SK-N-SH treated with all-trans-retinoic acid at 6 μM for 48 hours (cell line): ENCODE data around the gene MLLT1.
A peak's percentile ranks its signal among the peaks of the same experiment; 100 is the strongest.

ENCODE experiments used
- ATAC-seq: fragments of 200-7000 bp; cut with Tn5 transposase; 3 replicates; pipeline ENCODE4 v1.9.1; 2020; ENCODE audit warnings: mild to moderate bottlenecking, moderate library complexity
- BACH2 ChIP-seq: fragments of 250-450 bp; sonication (Bioruptor Pico); IDR thresholded peaks from 2 replicates; pipeline ENCODE4 v1.9.0; 2021; ENCODE audit warnings: mild to moderate bottlenecking, borderline replicate concordance
- GLIS3 ChIP-seq: fragments of 250-450 bp; sonication (Bioruptor Pico); IDR thresholded peaks from 2 replicates; pipeline ENCODE4 v1.5.0; 2020; ENCODE audit warnings: mild to moderate bottlenecking, moderate library complexity
- ISL1 ChIP-seq: fragments of 250-450 bp; sonication (Bioruptor Pico); IDR thresholded peaks from 2 replicates; pipeline ENCODE4 v2.1.2; 2022; ENCODE audit warnings: mild to moderate bottlenecking, moderate library complexity
- OSR1 ChIP-seq: fragments of 250-450 bp; sonication (Bioruptor Pico); IDR thresholded peaks from 2 replicates; pipeline ENCODE4 v1.8.0; 2022; ENCODE audit warnings: moderate library complexity, mild to moderate bottlenecking, inconsistent platforms
- RARB ChIP-seq: fragments of 250-450 bp; sonication (Bioruptor Pico); IDR thresholded peaks from 2 replicates; pipeline ENCODE4 v1.8.0; 2021; ENCODE audit warnings: mild to moderate bottlenecking, moderate library complexity
- SNAI2 ChIP-seq: fragments of 250-450 bp; sonication (Bioruptor Pico); IDR thresholded peaks from 2 replicates; pipeline ENCODE4 v1.5.0; 2020; ENCODE audit warnings: mild to moderate bottlenecking, moderate library complexity
- TCF4 ChIP-seq: fragments of 250-450 bp; sonication (Bioruptor Pico); IDR thresholded peaks from 2 replicates; pipeline ENCODE4 v1.8.0; 2021; ENCODE audit warnings: mild to moderate bottlenecking, moderate library complexity, borderline replicate concordance
- TOX ChIP-seq: fragments of 250-450 bp; sonication (Bioruptor Pico); IDR thresholded peaks from 2 replicates; pipeline ENCODE4 v1.8.0; 2021; ENCODE audit warnings: mild to moderate bottlenecking, moderate library complexity, borderline replicate concordance
- ZC3H10 ChIP-seq: fragments of 250-450 bp; sonication (Bioruptor Pico); IDR thresholded peaks from 2 replicates; pipeline ENCODE4 v1.5.1; 2021; ENCODE audit warnings: mild to moderate bottlenecking, moderate library complexity
- ZFP30 ChIP-seq: fragments of 450-650 bp; formaldehyde crosslinking; IDR thresholded peaks from 2 replicates; pipeline ENCODE4 v1.5.0; 2022; ENCODE audit warnings: mild to moderate bottlenecking, moderate library complexity
- ZNF565 ChIP-seq: fragments of 450-650 bp; formaldehyde crosslinking; conservative IDR thresholded peaks from 2 replicates; pipeline ENCODE4 v1.5.0; 2020; ENCODE audit warnings: low read depth, mild to moderate bottlenecking, moderate library complexity
- ZNF70 ChIP-seq: fragments of 450-650 bp; formaldehyde crosslinking; IDR thresholded peaks from 2 replicates; pipeline ENCODE4 v1.5.0; 2020; ENCODE audit warnings: mild to moderate bottlenecking, moderate library complexity
- ZNF8 ChIP-seq: fragments of 450-650 bp; formaldehyde crosslinking; IDR thresholded peaks from 2 replicates; pipeline ENCODE4 v1.5.0; 2020; ENCODE audit warnings: mild to moderate bottlenecking, moderate library complexity
- TF ChIP-seq, protein P1 (sequence below): fragments of 250-450 bp; sonication (Bioruptor Pico); IDR thresholded peaks from 2 replicates; pipeline ENCODE4 v1.5.0; 2020; ENCODE audit warnings: mild to moderate bottlenecking, moderate library complexity
- TF ChIP-seq, protein P2 (sequence below): fragments of 250-450 bp; sonication (Bioruptor Pico); IDR thresholded peaks from 2 replicates; pipeline ENCODE4 v1.8.0; 2020; ENCODE audit warnings: mild to moderate bottlenecking, moderate library complexity, borderline replicate concordance
- TF ChIP-seq, protein P3 (sequence below): fragments of 250-450 bp; sonication (Bioruptor Pico); IDR thresholded peaks from 2 replicates; pipeline ENCODE4 v1.5.1; 2020; ENCODE audit warnings: low read depth, mild to moderate bottlenecking, moderate library complexity
- TF ChIP-seq, protein P4 (sequence below): fragments of 250-450 bp; sonication (Bioruptor Pico); IDR thresholded peaks from 2 replicates; pipeline ENCODE4 v1.5.1; 2021; ENCODE audit warnings: mild to moderate bottlenecking, moderate library complexity

The MLLT1 gene

DNA sequence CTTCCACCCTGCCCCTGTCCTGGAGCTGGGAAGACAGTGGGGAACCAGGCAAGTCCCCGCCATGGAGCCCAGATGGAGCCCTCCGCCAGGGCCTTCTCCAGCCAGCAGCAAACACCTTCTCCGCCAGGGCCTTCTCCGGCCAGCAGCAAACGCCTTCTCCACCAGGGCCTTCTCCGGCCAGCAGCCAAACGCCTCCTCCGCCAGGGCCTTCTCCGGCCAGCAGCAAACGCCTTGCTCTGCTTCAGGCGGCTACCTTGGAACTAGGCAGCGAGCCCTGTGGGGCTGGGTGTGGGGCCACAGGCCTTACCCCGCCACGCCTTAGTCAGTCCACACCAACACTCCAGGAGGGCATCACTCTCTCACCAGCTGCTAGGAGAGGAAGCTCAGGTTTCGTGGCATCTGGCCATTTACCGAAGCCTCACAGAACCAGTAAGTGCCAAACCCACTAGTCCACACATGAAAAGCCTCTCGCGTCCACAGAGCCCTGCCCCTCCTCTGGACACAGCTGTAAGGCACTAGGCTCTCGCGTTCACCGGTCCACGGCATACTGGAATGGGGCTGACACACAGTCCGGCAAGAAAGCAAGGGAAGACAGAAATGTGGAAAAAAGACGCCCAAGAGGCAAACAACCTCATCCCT lies 41.0 kb downstream of the MLLT1 start:
- ATAC-seq = no peak
- TF ChIP-seq OSR1 (CRISPR knock-in tag) (no peak), GLIS3 (no peak), ZFP30 (no peak), ZNF8 (no peak), RARB (CRISPR knock-in tag) (no peak), SNAI2 (no peak), ZNF565 (CRISPR knock-in tag) (no peak), TCF4 (CRISPR knock-in tag) (no peak), TOX (CRISPR knock-in tag) (no peak), ZC3H10 (no peak), ZNF70 (CRISPR knock-in tag) (no peak), BACH2 (CRISPR knock-in tag) (no peak), ISL1 (CRISPR knock-in tag) (no peak)
- TF ChIP-seq, protein P1, sequence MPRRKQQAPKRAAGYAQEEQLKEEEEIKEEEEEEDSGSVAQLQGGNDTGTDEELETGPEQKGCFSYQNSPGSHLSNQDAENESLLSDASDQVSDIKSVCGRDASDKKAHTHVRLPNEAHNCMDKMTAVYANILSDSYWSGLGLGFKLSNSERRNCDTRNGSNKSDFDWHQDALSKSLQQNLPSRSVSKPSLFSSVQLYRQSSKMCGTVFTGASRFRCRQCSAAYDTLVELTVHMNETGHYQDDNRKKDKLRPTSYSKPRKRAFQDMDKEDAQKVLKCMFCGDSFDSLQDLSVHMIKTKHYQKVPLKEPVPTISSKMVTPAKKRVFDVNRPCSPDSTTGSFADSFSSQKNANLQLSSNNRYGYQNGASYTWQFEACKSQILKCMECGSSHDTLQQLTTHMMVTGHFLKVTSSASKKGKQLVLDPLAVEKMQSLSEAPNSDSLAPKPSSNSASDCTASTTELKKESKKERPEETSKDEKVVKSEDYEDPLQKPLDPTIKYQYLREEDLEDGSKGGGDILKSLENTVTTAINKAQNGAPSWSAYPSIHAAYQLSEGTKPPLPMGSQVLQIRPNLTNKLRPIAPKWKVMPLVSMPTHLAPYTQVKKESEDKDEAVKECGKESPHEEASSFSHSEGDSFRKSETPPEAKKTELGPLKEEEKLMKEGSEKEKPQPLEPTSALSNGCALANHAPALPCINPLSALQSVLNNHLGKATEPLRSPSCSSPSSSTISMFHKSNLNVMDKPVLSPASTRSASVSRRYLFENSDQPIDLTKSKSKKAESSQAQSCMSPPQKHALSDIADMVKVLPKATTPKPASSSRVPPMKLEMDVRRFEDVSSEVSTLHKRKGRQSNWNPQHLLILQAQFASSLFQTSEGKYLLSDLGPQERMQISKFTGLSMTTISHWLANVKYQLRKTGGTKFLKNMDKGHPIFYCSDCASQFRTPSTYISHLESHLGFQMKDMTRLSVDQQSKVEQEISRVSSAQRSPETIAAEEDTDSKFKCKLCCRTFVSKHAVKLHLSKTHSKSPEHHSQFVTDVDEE (CRISPR knock-in tag) = no peak
- TF ChIP-seq, protein P2, sequence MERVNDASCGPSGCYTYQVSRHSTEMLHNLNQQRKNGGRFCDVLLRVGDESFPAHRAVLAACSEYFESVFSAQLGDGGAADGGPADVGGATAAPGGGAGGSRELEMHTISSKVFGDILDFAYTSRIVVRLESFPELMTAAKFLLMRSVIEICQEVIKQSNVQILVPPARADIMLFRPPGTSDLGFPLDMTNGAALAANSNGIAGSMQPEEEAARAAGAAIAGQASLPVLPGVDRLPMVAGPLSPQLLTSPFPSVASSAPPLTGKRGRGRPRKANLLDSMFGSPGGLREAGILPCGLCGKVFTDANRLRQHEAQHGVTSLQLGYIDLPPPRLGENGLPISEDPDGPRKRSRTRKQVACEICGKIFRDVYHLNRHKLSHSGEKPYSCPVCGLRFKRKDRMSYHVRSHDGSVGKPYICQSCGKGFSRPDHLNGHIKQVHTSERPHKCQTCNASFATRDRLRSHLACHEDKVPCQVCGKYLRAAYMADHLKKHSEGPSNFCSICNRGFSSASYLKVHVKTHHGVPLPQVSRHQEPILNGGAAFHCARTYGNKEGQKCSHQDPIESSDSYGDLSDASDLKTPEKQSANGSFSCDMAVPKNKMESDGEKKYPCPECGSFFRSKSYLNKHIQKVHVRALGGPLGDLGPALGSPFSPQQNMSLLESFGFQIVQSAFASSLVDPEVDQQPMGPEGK (CRISPR knock-in tag) = no peak
- TF ChIP-seq, protein P3, sequence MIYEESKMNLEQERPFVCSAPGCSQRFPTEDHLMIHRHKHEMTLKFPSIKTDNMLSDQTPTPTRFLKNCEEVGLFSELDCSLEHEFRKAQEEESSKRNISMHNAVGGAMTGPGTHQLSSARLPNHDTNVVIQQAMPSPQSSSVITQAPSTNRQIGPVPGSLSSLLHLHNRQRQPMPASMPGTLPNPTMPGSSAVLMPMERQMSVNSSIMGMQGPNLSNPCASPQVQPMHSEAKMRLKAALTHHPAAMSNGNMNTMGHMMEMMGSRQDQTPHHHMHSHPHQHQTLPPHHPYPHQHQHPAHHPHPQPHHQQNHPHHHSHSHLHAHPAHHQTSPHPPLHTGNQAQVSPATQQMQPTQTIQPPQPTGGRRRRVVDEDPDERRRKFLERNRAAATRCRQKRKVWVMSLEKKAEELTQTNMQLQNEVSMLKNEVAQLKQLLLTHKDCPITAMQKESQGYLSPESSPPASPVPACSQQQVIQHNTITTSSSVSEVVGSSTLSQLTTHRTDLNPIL (CRISPR knock-in tag) = no peak

DNA sequence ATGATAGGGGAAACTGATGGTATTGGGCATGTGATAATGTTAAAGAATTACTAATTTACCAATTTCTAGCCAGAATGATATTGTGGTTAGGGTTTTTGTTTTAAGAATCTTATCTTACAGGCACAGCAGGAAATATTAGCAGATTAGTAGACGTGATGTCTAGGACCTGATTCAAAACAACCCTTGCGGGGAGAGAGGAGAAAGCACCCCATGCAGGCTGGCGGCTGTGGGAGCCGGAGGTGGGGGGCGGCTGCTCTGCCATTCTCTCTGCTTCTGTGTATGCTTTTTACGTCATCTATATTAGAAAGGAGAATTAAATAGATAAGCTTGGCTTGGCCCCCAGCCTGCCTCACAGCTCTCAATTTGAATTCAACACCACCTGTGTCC lies 41.5 kb downstream of the MLLT1 start:
- TF ChIP-seq, protein P1 (CRISPR knock-in tag) = no peak; the same call in 1 of the 2 replicates
- TF ChIP-seq TCF4 (CRISPR knock-in tag) = peak; percentile 26; the same call in 1 of the 2 replicates
- TF ChIP-seq, protein P4, sequence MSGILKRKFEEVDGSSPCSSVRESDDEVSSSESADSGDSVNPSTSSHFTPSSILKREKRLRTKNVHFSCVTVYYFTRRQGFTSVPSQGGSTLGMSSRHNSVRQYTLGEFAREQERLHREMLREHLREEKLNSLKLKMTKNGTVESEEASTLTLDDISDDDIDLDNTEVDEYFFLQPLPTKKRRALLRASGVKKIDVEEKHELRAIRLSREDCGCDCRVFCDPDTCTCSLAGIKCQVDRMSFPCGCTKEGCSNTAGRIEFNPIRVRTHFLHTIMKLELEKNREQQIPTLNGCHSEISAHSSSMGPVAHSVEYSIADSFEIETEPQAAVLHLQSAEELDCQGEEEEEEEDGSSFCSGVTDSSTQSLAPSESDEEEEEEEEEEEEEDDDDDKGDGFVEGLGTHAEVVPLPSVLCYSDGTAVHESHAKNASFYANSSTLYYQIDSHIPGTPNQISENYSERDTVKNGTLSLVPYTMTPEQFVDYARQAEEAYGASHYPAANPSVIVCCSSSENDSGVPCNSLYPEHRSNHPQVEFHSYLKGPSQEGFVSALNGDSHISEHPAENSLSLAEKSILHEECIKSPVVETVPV (CRISPR knock-in tag) = no peak
- ATAC-seq = no peak

DNA sequence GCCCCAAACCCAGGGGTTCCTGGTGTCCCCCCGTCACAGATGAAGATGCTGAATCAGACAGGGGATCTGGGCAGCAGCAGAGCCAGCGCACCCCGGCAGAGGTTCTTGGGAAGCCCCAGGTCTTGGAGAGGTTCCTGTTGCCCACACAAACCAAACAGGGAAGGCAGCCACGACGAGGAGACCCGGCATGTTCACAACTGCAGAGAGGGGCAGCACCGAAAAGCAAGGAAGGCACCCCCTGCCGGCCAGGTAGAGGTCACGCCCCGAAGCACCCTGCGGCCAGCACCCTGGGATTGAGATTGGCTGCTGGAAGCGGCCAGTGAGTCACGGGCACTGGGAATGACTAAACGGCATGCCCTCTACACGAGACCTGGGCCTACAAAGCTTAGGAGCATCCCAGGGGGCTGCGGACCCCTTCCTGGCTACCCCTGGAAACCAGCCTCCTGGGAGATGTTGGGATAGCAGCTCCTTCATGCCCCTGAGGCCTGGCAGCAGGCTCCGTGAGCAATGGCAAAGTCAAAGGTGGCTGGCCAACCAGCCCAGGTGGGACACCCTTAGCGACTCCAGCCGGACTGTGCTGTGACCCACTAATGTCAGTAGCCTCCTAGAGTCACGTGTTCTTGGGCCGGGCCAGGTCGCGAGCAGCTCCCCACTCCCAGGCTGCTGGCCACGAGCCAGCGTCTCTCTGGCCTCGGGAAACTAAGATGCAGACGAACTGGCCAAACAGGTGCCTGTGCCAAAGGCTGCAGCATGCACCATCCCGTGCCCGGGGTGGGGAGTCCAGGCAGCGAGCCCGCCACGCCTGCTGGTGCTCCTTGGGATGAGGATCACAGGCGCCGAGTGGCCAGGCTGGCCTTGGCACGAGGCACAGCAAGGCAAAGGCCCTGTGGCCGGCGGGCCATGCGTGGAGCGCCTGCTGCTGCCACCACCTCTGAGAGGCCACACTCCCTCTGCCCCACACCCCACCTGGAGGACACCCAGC lies 43.2 kb downstream of the MLLT1 start:
- TF ChIP-seq ISL1 (CRISPR knock-in tag) = no peak
- ATAC-seq = no peak
